MCF 10A (cell line): Measurements from ENCODE around the gene FAT2. TPM values are rescaled to one million over a fixed set of nuclear protein-coding genes. Genes with fewer than 3 reads are reported as not detected.

Source experiments
- BruUV-seq: library from RNA; stranded (reverse); fragments of 400-500 nt; replicated peaks from 2 replicates; lab custom pipeline; 2021; lab: Mats Ljungman, UMichigan
- CTCF ChIA-PET: fragments of 300-600 bp; sonication (Branson Sonifier 250); formaldehyde crosslinking; extraction: SDS; loops from one replicate; lab custom pipeline; 2021; ENCODE audit warnings: antibody characterized with exemption, inconsistent platforms; lab: Yijun Ruan, JAX
- POLR2A ChIA-PET: fragments of 300-600, 350-650 bp; sonication (Branson Sonifier 250); formaldehyde crosslinking; extraction: SDS; loops from one replicate; lab custom pipeline; 2020; ENCODE audit warnings: antibody characterized with exemption, inconsistent platforms; lab: Yijun Ruan, JAX
- DNase-seq: peaks from one replicate; pipeline ENCODE4 v3.0.0-alpha.2; 2018; ENCODE audit not compliant: unreplicated experiment
- H3K27ac Mint-ChIP-seq: one replicate; pipeline ENCODE4 v1.8.0; 2022; ENCODE audit warnings: mild to moderate bottlenecking, low read depth, mixed read lengths; ENCODE audit not compliant: unreplicated experiment
- H3K27me3 Mint-ChIP-seq: one replicate; pipeline ENCODE4 v1.8.0; 2022; ENCODE audit warnings: mixed read lengths; ENCODE audit not compliant: insufficient read depth, unreplicated experiment
- H3K36me3 Mint-ChIP-seq: one replicate; pipeline ENCODE4 v1.8.0; 2022; ENCODE audit warnings: mild to moderate bottlenecking, moderate library complexity, mixed read lengths; ENCODE audit not compliant: insufficient read depth, unreplicated experiment
- H3K4me1 Mint-ChIP-seq: one replicate; pipeline ENCODE4 v1.8.0; 2022; ENCODE audit warnings: mixed read lengths; ENCODE audit not compliant: insufficient read depth, unreplicated experiment
- H3K4me3 Mint-ChIP-seq: one replicate; pipeline ENCODE4 v1.8.0; 2022; ENCODE audit warnings: mild to moderate bottlenecking, moderate library complexity, mixed read lengths; ENCODE audit not compliant: unreplicated experiment
- H3K9me3 Mint-ChIP-seq: one replicate; pipeline ENCODE4 v1.8.0; 2022; ENCODE audit warnings: mixed read lengths; ENCODE audit not compliant: unreplicated experiment
- intact Hi-C: fragments of 100-400 bp; cut with micrococcal nuclease; formaldehyde crosslinking; loops from 2 replicates; pipeline ENCODE4 v1.14.1; 2022
- total RNA-seq: library from RNA; stranded (reverse); gene quantifications from 2 replicates; pipeline ENCODE4 v1.2.3, GENCODE V29; 2022
- TF ChIP-seq, protein P1 (sequence below): fragments of 200-600 bp; IDR thresholded peaks from one replicate; pipeline ENCODE4 v1.8.0; 2022; ENCODE audit warnings: antibody characterized with exemption, mild to moderate bottlenecking; ENCODE audit not compliant: unreplicated experiment

Gene FAT2
- total RNA-seq, 1 experiment from 2014 or later, result 9.9 TPM

DNA sequence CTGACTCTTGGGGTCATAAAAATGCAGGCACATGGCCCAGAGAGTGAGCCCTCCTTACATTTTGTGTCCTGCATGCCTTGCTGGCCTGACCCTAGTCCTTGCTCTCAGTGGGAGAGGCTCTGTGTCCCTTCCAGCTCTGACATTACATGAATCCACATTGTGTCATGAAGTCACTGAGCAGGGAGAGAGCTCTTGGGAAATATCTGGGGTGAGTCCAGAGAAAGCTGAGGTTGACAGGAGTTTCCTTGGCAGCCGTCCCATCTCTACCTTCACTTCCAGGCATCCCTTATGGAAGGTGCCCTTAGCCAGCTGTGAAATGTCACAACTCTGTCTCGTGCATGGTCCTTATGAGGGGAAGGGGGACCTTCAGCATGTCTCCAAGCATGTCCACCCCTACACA is 41.0 kb downstream of the FAT2 start:
- Mint-ChIP-seq H3K27me3 (no peaks in the 10 kb centered on the region), H3K36me3 (peaks cover 68% of the 10 kb centered on the region), H3K27ac (no peak overlapping the region), H3K4me1 (peaks cover 13% of the 10 kb centered on the region), H3K9me3 (no peaks in the 10 kb centered on the region), H3K4me3 (no peak overlapping the region)
- intact Hi-C loops, result no loop called here
- no TSS peak for BruUV-seq
- POLR2A ChIA-PET, result interaction anchor here (0.6 to 2.2 kb wide), 12 partner anchors 8 to 341 kb away, joined by 3 to 8 read pairs (median 3); partner anchors contain the start of gene SLC36A1
- DNase-seq, result peak; percentile 79
- TF ChIP-seq, protein P1, sequence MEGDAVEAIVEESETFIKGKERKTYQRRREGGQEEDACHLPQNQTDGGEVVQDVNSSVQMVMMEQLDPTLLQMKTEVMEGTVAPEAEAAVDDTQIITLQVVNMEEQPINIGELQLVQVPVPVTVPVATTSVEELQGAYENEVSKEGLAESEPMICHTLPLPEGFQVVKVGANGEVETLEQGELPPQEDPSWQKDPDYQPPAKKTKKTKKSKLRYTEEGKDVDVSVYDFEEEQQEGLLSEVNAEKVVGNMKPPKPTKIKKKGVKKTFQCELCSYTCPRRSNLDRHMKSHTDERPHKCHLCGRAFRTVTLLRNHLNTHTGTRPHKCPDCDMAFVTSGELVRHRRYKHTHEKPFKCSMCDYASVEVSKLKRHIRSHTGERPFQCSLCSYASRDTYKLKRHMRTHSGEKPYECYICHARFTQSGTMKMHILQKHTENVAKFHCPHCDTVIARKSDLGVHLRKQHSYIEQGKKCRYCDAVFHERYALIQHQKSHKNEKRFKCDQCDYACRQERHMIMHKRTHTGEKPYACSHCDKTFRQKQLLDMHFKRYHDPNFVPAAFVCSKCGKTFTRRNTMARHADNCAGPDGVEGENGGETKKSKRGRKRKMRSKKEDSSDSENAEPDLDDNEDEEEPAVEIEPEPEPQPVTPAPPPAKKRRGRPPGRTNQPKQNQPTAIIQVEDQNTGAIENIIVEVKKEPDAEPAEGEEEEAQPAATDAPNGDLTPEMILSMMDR, result no peak
- CTCF ChIA-PET, result interaction anchor here (0.7 to 2.9 kb wide), 12 partner anchors 10 to 193 kb away, joined by 3 to 27 read pairs (median 4); no protein-coding TSS in a partner anchor

DNA sequence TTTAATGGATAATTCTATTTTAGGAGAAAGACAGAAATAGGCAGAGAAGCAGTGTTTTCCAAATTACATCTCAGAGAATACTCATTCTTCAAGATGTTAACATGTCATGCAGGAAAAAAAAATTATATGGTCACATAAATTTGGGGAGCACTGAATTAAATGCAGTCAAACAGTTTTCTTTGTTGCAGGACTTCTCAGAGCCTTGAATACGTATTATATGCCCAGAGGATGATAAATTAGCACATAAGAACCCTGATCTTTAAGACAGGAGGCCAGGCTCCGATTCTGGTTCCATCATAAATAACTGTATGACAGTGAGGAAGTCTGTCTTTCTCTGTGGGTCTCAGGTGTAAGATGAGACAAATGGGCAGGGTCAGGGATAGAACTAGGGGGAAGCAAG is 41.4 kb downstream of the FAT2 start:
- Mint-ChIP-seq H3K9me3 (no peaks in the 10 kb centered on the region), H3K27ac (no peak overlapping the region), H3K36me3 (peaks cover 68% of the 10 kb centered on the region), H3K27me3 (no peaks in the 10 kb centered on the region), H3K4me3 (no peak overlapping the region), H3K4me1 (peaks cover 13% of the 10 kb centered on the region)
- no peak for DNase-seq
- intact Hi-C loops, result no loop called here
- ChIA-PET CTCF (interaction anchor here (0.7 to 2.9 kb wide), 13 partner anchors 10 to 194 kb away, joined by 3 to 27 read pairs (median 4); no protein-coding TSS in a partner anchor), POLR2A (interaction anchor here (0.6 to 2.2 kb wide), 10 partner anchors 9 to 102 kb away, joined by 3 to 8 read pairs (median 4); partner anchors contain the start of gene SLC36A1)
- TF ChIP-seq, protein P1, result no peak
- BruUV-seq, result no TSS peak

DNA sequence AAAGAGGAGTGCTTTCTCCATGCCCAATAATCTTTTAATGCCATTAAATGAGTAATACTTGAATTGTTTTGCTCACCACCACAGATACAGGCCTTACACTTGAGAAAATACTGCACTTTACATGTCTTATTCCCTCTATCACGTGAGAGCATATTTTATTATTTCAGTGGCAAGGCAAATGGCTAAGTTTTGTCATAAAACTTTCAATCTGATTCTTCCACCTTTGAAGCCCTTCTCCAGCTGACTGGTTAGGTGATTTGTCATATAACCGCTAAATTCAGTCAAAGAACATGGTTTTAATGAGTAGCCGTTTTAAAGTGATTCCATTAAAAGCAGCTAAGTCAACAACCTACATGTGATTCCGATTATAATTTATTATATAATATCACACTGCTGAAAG is 43.8 kb downstream of the FAT2 start:
- no peak overlapping the region for H3K27ac Mint-ChIP-seq
- H3K4me1 Mint-ChIP-seq, result peaks cover 13% of the 10 kb centered on the region
- intact Hi-C loops, result no loop called here
- DNase-seq, result no peak
- BruUV-seq, result no TSS peak
- peaks cover 84% of the 10 kb centered on the region for H3K36me3 Mint-ChIP-seq
- CTCF ChIA-PET, result interaction anchor here (1.0 to 4.5 kb wide), 5 partner anchors 24 to 803 kb away, joined by 3 to 48 read pairs (median 7); partner anchors contain the start of gene SLC36A1
- POLR2A ChIA-PET, result interaction anchor here (0.7 to 1.3 kb wide), 5 partner anchors 9 to 105 kb away, joined by 3 to 4 read pairs (median 3); no protein-coding TSS in a partner anchor
- H3K27me3 Mint-ChIP-seq, result no peaks in the 10 kb centered on the region
- H3K9me3 Mint-ChIP-seq, result no peaks in the 10 kb centered on the region
- no peak overlapping the region for H3K4me3 Mint-ChIP-seq
- TF ChIP-seq, protein P1, result no peak

DNA sequence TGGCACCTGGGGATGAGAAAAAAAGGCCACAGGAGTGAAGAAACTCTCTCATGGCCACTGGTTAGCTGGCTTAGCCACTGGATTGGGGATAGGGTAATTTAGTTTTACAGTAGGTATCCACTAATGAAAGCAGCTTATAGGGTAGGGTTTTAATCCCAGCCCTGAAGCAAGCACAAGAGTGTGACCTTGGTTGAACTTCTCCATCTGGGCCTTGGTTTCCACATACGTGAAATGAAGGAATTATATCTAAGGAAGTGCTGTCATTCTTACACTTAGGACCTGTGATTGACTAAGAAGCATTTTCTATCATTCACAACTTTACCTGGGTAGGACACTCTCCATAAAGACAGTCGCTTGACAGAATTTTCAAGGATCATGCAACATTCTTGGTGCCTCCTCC is 49.6 kb downstream of the FAT2 start:
- BruUV-seq, result no TSS peak

More for the DNA sequence above, 49.6 kb downstream of the FAT2 start:
- Mint-ChIP-seq H3K27me3 (no peaks in the 10 kb centered on the region), H3K4me3 (no peak overlapping the region), H3K36me3 (peaks cover 43% of the 10 kb centered on the region), H3K9me3 (no peaks in the 10 kb centered on the region), H3K4me1 (no peaks in the 10 kb centered on the region), H3K27ac (no peak overlapping the region)
- intact Hi-C loops, result no loop called here
- no peak for DNase-seq
- ChIA-PET POLR2A (interaction anchor here (0.6 to 1.1 kb wide), 3 partner anchors 16 to 75 kb away, joined by 3 to 5 read pairs (median 4); no protein-coding TSS in a partner anchor), CTCF (interaction anchor here (1.3 kb wide), 1 partner anchor 78 kb away, joined by 6 read pairs; no protein-coding TSS in a partner anchor)
- TF ChIP-seq, protein P1, result no peak

Other genes with a start within 250 kb of the FAT2 start
- not detected in 2 replicates for gene SLC36A2, start 243.8 kb downstream of the FAT2 start, total RNA-seq
- 10.4 and 16.2 TPM in 2 replicates for gene SLC36A1, start 143.7 kb downstream of the FAT2 start, total RNA-seq
- 17.4 and 32.6 TPM in 2 replicates for gene SPARC, start 95.6 kb upstream of the FAT2 start, total RNA-seq
- 155 and 168 TPM in 2 replicates for gene ATOX1, start 167.3 kb upstream of the FAT2 start, total RNA-seq
- gene G3BP1, start 180.6 kb upstream of the FAT2 start, total RNA-seq, result 279 and 282 TPM in 2 replicates